OCI-LY7 (cell line): ENCODE measurements around the gene TGFBR1. TPM values are rescaled to one million over a fixed set of nuclear protein-coding genes. Genes with fewer than 3 reads are reported as not detected.

Experiments used
- BruUV-seq: library from RNA; stranded (reverse); fragments of 400-500 nt; replicated peaks from 2 replicates; lab custom pipeline; 2021; lab: Mats Ljungman, UMichigan
- CTCF ChIA-PET: fragments of 300-600 bp; sonication (Branson Sonifier 250); formaldehyde crosslinking; loops from one replicate; lab custom pipeline; 2022; ENCODE audit warnings: antibody characterized with exemption; ENCODE audit not compliant: unreplicated experiment; lab: Charles Lee
- POLR2A ChIA-PET: fragments of 300-600 bp; sonication (Branson Sonifier 250); formaldehyde crosslinking; loops from one replicate; lab custom pipeline; 2022; ENCODE audit warnings: antibody characterized with exemption; lab: Charles Lee
- DNase-seq: peaks from one replicate; pipeline ENCODE4 v3.0.0-alpha.2; 2015; ENCODE audit warnings: low spot score
- H2AFZ ChIP-seq: fragments of 200-600 bp; sonication (generic), shearing (Covaris generic); 2 replicates; pipeline ENCODE4 v1.6.1; 2014; ENCODE audit warnings: mild to moderate bottlenecking, antibody characterized with exemption, low read length, moderate library complexity
- H3K27ac ChIP-seq: fragments of 200-600 bp; sonication (generic); 2 replicates; pipeline ENCODE4 v1.5.1; 2014; ENCODE audit warnings: mixed run types, low read depth, mild to moderate bottlenecking, moderate library complexity, low read length, inconsistent platforms; ENCODE audit not compliant: poor library complexity, severe bottlenecking
- H3K36me3 ChIP-seq: fragments of 200-600 bp; sonication (generic); 2 replicates; pipeline ENCODE4 v1.6.1; 2014; ENCODE audit warnings: mild to moderate bottlenecking, antibody characterized with exemption, low read length, moderate library complexity, mixed read lengths; ENCODE audit not compliant: insufficient read depth
- H3K4me1 ChIP-seq: fragments of 200-600 bp; sonication (generic); 2 replicates; pipeline ENCODE4 v1.5.1; 2014; ENCODE audit warnings: mild to moderate bottlenecking, low read length; ENCODE audit not compliant: insufficient read depth, poor library complexity, severe bottlenecking
- H3K4me2 ChIP-seq: fragments of 200-600 bp; sonication (generic); 2 replicates; pipeline ENCODE4 v1.6.1; 2014; ENCODE audit warnings: mild to moderate bottlenecking, low read length
- H3K4me3 ChIP-seq: fragments of 200-600 bp; sonication (generic); 2 replicates; pipeline ENCODE4 v1.5.1; 2014; ENCODE audit warnings: mild to moderate bottlenecking, low read depth, low read length; ENCODE audit not compliant: poor library complexity, severe bottlenecking
- H3K79me2 ChIP-seq: fragments of 200-600 bp; sonication (generic); 2 replicates; pipeline ENCODE4 v1.6.1; 2016; ENCODE audit warnings: low read depth, mild to moderate bottlenecking, low read length, moderate library complexity, mixed read lengths; ENCODE audit not compliant: insufficient read depth
- H3K9me2 ChIP-seq: fragments of 200-600 bp; sonication (generic); 2 replicates; pipeline ENCODE4 v1.6.1; 2016; ENCODE audit warnings: mild to moderate bottlenecking, low read length, mixed read lengths; ENCODE audit not compliant: insufficient read depth
- H3K9me3 ChIP-seq: fragments of 200-600 bp; sonication (generic); 2 replicates; pipeline ENCODE4 v1.6.1; 2014; ENCODE audit warnings: mild to moderate bottlenecking, mixed run types, low read length, mixed read lengths
- H4K20me1 ChIP-seq: fragments of 200-600 bp; sonication (generic); 2 replicates; pipeline ENCODE4 v1.6.1; 2014; ENCODE audit warnings: mild to moderate bottlenecking, antibody characterized with exemption, low read length, moderate library complexity, mixed read lengths; ENCODE audit not compliant: insufficient read depth
- CTCF ChIP-seq: fragments of 200-600 bp; sonication (generic); conservative IDR thresholded peaks from 2 replicates; pipeline ENCODE4 v1.5.1; 2014; ENCODE audit warnings: mild to moderate bottlenecking, antibody characterized with exemption, low read length, moderate library complexity, mixed read lengths
- EZH2phosphoT487 ChIP-seq: fragments of 200-600 bp; sonication (generic); IDR thresholded peaks from 2 replicates; pipeline ENCODE4 v1.6.1; 2018; ENCODE audit warnings: low read depth, borderline replicate concordance, mild to moderate bottlenecking, mixed run types, antibody characterized with exemption, low read length, moderate library complexity, mixed read lengths
- intact Hi-C: fragments of 100-400 bp; cut with micrococcal nuclease; formaldehyde crosslinking; loops from one replicate; pipeline ENCODE4 v1.10.0; 2022; ENCODE audit not compliant: unreplicated experiment
- total RNA-seq, 2 experiments: library from RNA; depleted of rRNA in 1 of 2; stranded (reverse); fragments of >200 nt in 1 of 2; shearing (Covaris generic) in 1 of 2; gene quantifications; 2 replicates each; pipeline ENCODE4 v1.2.3, GENCODE V29; 2014 to 2022

TGFBR1 gene
- total RNA-seq, 2 experiments from 2014 or later = 13.6 to 36.7 TPM

GRCh38 chr9:99070681-99071080 lies 34.2 kb upstream of the TGFBR1 start:
- no peak overlapping the region for H2AFZ ChIP-seq
- peak; percentile 20 for DNase-seq
- H3K4me2 ChIP-seq = no peak overlapping the region
- ChIA-PET CTCF (no interaction called here), POLR2A (interaction anchor here (0.7 kb wide), 1 partner anchor 146 kb away, joined by 3 read pairs; no protein-coding TSS in a partner anchor)
- no peaks in the 10 kb centered on the region for H4K20me1 ChIP-seq
- no peak overlapping the region for H3K4me3 ChIP-seq
- no peaks in the 10 kb centered on the region for H3K36me3 ChIP-seq
- TF ChIP-seq CTCF (peak; percentile 31; the same call in 1 of the 2 replicates), EZH2phosphoT487 (no peak)
- intact Hi-C loops = no loop called here
- no peak overlapping the region for H3K27ac ChIP-seq
- H3K9me3 ChIP-seq = no peaks in the 10 kb centered on the region
- no TSS peak for BruUV-seq
- H3K79me2 ChIP-seq = no peaks in the 10 kb centered on the region
- peaks cover 7% of the 10 kb centered on the region for H3K4me1 ChIP-seq
- H3K9me2 ChIP-seq = no peaks in the 10 kb centered on the region

- TF ChIP-seq CTCF (no peak), EZH2phosphoT487 (no peak)
- Histone ChIP-seq H3K9me2 (no peaks in the 10 kb centered on the region), H3K27ac (no peak overlapping the region), H4K20me1 (no peaks in the 10 kb centered on the region), H3K9me3 (no peaks in the 10 kb centered on the region), H3K4me2 (no peak overlapping the region), H3K79me2 (no peaks in the 10 kb centered on the region), H3K36me3 (no peaks in the 10 kb centered on the region), H3K4me3 (no peak overlapping the region), H2AFZ (no peak overlapping the region), H3K4me1 (peaks cover 8% of the 10 kb centered on the region)
- intact Hi-C loops = no loop called here
- BruUV-seq = no TSS peak
- CTCF ChIA-PET = no interaction called here
- no peak for DNase-seq
- POLR2A ChIA-PET = interaction anchor here (0.7 kb wide), 1 partner anchor 147 kb away, joined by 3 read pairs; no protein-coding TSS in a partner anchor
Measured at GRCh38 chr9:99071313-99072039, 33.4 kb upstream of the TGFBR1 start.

GRCh38 chr9:99072040-99072394 lies 32.9 kb upstream of the TGFBR1 start:
- no peak overlapping the region for H3K4me3 ChIP-seq
- H3K4me1 ChIP-seq = peaks cover 14% of the 10 kb centered on the region
- H2AFZ ChIP-seq = no peak overlapping the region
- TF ChIP-seq EZH2phosphoT487 = no peak
- no peak for TF ChIP-seq CTCF
- H3K79me2 ChIP-seq = no peaks in the 10 kb centered on the region
- no peaks in the 10 kb centered on the region for H3K36me3 ChIP-seq
- H3K4me2 ChIP-seq = no peak overlapping the region
- no TSS peak for BruUV-seq
- no peak overlapping the region for H3K27ac ChIP-seq
- no peak for DNase-seq
- CTCF ChIA-PET = no interaction called here
- intact Hi-C loops = no loop called here
- H3K9me3 ChIP-seq = no peaks in the 10 kb centered on the region
- no peaks in the 10 kb centered on the region for H4K20me1 ChIP-seq
- no peaks in the 10 kb centered on the region for H3K9me2 ChIP-seq
- POLR2A ChIA-PET = no interaction called here
